Hepatocyte (in vitro differentiated cells): ENCODE measurements around the gene KRT222.

Source experiments
- EZH2 ChIP-seq: fragments of 200-600 bp; sonication (generic); IDR thresholded peaks from 2 replicates; pipeline ENCODE4 v1.6.1; 2016; ENCODE audit warnings: antibody characterized with exemption, mild to moderate bottlenecking, borderline replicate concordance
- TF ChIP-seq, protein P1 (sequence below): fragments of 200-600 bp; sonication (generic); IDR thresholded peaks from 2 replicates; pipeline ENCODE4 v1.5.1; 2016; ENCODE audit warnings: antibody characterized with exemption, mild to moderate bottlenecking; ENCODE audit not compliant: poor library complexity

DNA sequence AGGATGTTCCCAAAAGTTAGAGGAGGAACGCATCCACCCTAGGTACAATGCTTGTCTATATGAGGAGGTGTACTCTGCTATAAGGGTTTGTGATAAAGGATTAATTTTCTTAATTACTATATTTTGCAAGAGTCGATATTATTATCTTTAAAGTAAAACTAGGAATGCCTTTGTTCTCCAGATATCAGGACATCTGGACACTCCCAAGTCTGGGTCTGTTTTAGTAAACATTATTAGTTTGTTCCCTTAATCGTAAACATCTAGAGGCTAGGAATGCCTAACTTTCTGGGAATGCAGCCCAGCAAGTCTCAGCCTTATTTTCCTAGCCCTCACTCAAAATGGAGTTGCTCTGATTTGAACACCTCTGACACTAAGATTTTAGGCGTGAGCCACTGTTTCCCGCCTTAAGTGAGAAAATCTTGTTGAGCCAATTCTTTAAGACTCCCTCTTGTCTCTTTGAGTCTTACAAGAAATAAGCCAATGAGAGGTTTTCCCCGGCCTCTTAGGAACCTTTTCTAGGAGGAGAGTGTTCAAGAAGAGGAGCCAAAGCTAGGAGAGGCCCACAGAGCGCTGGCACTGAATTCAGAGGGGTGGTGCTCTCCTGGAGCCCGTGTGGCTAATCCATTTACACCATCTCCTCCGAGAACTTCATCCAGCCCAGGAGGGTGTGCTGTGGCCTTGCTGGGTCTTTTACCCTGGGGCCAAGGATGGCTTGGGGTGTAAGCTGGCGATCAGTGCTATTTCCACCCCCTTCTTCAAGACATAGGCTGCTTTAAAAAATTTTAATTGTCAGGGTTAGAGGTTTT is 58.2 kb downstream of the KRT222 start:
- TF ChIP-seq, protein P1, sequence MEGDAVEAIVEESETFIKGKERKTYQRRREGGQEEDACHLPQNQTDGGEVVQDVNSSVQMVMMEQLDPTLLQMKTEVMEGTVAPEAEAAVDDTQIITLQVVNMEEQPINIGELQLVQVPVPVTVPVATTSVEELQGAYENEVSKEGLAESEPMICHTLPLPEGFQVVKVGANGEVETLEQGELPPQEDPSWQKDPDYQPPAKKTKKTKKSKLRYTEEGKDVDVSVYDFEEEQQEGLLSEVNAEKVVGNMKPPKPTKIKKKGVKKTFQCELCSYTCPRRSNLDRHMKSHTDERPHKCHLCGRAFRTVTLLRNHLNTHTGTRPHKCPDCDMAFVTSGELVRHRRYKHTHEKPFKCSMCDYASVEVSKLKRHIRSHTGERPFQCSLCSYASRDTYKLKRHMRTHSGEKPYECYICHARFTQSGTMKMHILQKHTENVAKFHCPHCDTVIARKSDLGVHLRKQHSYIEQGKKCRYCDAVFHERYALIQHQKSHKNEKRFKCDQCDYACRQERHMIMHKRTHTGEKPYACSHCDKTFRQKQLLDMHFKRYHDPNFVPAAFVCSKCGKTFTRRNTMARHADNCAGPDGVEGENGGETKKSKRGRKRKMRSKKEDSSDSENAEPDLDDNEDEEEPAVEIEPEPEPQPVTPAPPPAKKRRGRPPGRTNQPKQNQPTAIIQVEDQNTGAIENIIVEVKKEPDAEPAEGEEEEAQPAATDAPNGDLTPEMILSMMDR = no peak
- no peak for TF ChIP-seq EZH2
